Stimulated activated naive CD8-positive, alpha-beta T cell treated with anti-CD3 and anti-CD28 coated beads, Interleukin-15, amount 100 ng/mL, for 72 hours (primary cell): ENCODE results near the gene IFITM2.
"Not testable (repeated sequence)": the region's sequence is repeated elsewhere in the genome, so short reads cannot be mapped to it uniquely, and the experiment has no call there.

Experiments used
- ATAC-seq: fragments of 150-1000 bp; cut with Tn5 transposase; 2 replicates; pipeline ENCODE4 v1.10.0; 2021; ENCODE audit warnings: mild to moderate bottlenecking, moderate library complexity
- DNase-seq, 2 donors: peaks; one replicate each; pipeline ENCODE4 v3.0.0; 2021 to 2022
- H3K27ac Mint-ChIP-seq, 2 donors: one replicate each; pipeline ENCODE4 v1.8.0; 2022; ENCODE audit warnings: mild to moderate bottlenecking in 2 of 2, mixed read lengths in 2 of 2, moderate library complexity in 2 of 2
- H3K27me3 Mint-ChIP-seq: one replicate; pipeline ENCODE4 v1.8.0; 2022; ENCODE audit warnings: mixed read lengths
- H3K4me1 Mint-ChIP-seq: one replicate; pipeline ENCODE4 v1.8.0; 2022; ENCODE audit warnings: mild to moderate bottlenecking, mixed read lengths
- H3K4me3 Mint-ChIP-seq, 2 donors: one replicate each; pipeline ENCODE4 v1.8.0; 2022; ENCODE audit warnings: mild to moderate bottlenecking in 2 of 2, mixed read lengths in 2 of 2, moderate library complexity in 1 of 2
- H3K9me3 Mint-ChIP-seq, 2 donors: one replicate each; pipeline ENCODE4 v1.8.0; 2022; ENCODE audit warnings: mixed read lengths in 2 of 2

IFITM2 gene

GRCh38 chr11:308740-309665 lies 1.4 kb downstream of the IFITM2 start:
- DNase-seq, H3K27me3 Mint-ChIP-seq, H3K9me3 Mint-ChIP-seq: not testable (repeated sequence)
- ATAC-seq: peak; percentile 12
- H3K4me3 Mint-ChIP-seq: peak overlapping the region; percentile 84 to 96
- H3K4me1 Mint-ChIP-seq: peaks cover 66% of the 10 kb centered on the region
- H3K27ac Mint-ChIP-seq: peak overlapping the region; percentile 91 to 98

- H3K4me1 Mint-ChIP-seq: peaks cover 59% of the 10 kb centered on the region
- not testable (repeated sequence) for H3K9me3 Mint-ChIP-seq
- peak overlapping the region; percentile 84 to 96 for H3K4me3 Mint-ChIP-seq
Measured at GRCh38 chr11:309979-310572, 2.5 kb downstream of the IFITM2 start.

DNA sequence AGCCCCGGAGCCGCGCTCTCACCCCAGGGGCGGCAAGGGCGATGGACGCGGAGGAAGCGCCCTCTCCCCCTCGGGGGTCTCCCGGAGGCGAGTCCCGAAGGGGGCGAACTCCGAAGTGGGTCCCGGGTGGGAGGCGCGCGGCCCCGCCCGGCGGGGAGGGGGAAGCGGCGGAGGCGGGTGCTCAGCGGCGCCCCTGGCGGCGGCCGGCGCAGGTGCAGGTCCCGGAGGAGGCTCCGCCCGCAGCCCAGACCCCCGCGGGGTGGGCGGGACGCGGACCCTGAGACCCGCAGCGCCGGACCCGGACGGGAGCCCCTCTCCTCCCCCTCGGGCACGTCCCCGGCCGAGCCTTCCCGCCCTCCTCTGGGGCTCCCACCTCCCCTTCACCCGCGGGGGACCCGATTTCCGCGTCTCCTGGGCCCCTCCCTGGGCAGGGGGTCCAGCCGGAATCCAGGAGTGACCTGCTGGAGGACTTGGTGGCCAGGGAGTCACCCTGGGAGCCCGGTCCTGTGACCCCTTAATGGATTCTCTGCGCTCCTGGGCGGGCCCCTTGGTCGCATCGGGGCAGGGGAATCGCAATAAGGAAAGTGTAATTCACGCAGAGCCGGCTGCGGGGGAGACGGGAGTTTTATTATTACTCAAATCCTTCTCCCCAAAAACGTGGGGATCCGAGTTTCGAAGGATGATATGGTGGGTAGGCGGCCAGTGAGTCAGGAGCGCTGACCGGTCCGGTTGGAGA lies 3.6 kb downstream of the IFITM2 start:
- H3K9me3 Mint-ChIP-seq, H3K27me3 Mint-ChIP-seq: not testable (repeated sequence)
- Mint-ChIP-seq H3K27ac (peak overlapping the region in 1 of 2 donors; percentile 93), H3K4me1 (peaks cover 48% of the 10 kb centered on the region), H3K4me3 (peak overlapping the region; percentile 94 to 98)
- DNase-seq: peak in 1 of 2 donors; percentile 31
- ATAC-seq: peak; percentile 0

More at GRCh38 chr11:309979-310572, 2.5 kb downstream of the IFITM2 start:
- ATAC-seq, H3K27me3 Mint-ChIP-seq: not testable (repeated sequence)
- H3K27ac Mint-ChIP-seq: peak overlapping the region in 1 of 2 donors; percentile 91
- DNase-seq: peak in 1 of 2 donors; percentile 20

GRCh38 chr11:312092-312816 lies 4.6 kb downstream of the IFITM2 start:
- peak overlapping the region; percentile 93 to 97 for H3K27ac Mint-ChIP-seq
- H3K4me3 Mint-ChIP-seq: peak overlapping the region; percentile 94 to 98
- ATAC-seq (no peak), DNase-seq (peak in 1 of 2 donors; percentile 60)
- H3K4me1 Mint-ChIP-seq: peaks cover 48% of the 10 kb centered on the region
- no peaks in the 10 kb centered on the region for H3K27me3 Mint-ChIP-seq
- H3K9me3 Mint-ChIP-seq: no peaks in the 10 kb centered on the region

DNA sequence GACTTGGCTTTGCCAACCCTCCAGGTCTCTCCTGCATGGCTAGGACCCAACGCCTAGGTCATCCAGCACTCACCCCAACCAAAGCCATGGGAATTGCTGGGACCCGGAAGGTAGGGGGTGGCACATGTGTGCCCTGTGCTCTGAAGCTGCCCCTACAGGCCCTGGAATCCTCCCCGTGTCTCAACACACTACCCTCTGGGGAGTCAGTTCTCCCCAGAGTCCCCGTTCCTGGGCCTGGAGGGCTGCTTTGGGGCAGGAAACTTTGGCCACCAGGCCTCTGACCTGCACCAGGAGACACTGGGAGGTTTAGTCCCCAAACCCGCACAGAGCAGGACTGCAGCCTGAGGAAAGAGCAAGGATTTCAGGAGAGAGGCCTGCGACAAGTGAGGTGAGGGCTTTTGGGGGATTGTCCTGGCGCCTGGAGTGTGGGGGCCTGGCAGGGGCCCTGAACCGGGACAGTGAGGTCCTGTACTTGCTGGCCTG lies 5.7 kb downstream of the IFITM2 start:
- Mint-ChIP-seq H3K9me3 (no peaks in the 10 kb centered on the region), H3K4me1 (peaks cover 43% of the 10 kb centered on the region), H3K27me3 (no peaks in the 10 kb centered on the region), H3K27ac (peak overlapping the region; percentile 97 to 99), H3K4me3 (peak overlapping the region; percentile 94 to 98)
- ATAC-seq: no peak
- DNase-seq: peak; percentile 28 to 52

DNA sequence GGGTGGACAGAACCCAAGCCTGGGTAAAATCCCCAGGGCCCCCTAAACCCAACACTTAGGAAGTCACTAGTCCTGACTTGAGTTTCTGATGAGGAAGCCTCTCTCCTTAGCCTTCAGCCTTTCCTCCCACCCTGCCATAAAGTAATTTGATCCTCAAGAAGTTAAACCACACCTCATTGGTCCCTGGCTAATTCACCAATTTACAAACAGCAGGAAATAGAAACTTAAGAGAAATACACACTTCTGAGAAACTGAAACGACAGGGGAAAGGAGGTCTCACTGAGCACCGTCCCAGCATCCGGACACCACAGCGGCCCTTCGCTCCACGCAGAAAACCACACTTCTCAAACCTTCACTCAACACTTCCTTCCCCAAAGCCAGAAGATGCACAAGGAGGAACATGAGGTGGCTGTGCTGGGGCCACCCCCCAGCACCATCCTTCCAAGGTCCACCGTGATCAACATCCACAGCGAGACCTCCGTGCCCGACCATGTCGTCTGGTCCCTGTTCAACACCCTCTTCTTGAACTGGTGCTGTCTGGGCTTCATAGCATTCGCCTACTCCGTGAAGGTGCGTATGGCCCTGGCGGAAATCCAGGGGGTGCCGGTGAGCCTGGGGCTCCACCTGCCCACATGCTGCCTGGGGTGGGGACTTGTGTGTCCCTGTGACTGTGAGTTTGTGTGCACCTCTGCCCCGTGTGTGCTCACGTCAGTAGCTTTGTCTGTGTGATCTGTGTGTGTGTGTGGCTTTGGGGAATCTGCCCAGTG lies 6.4 kb downstream of the IFITM2 start, which contains the start of gene IFITM1:
TSS of gene IFITM1 (plus strand) at position 254 of the 767 bp plus-strand sequence. CDS start at position 385, 131 bp downstream.
- peak; percentile 62 for ATAC-seq

GRCh38 chr11:314554-314875 lies 6.9 kb downstream of the IFITM2 start:
- not testable (repeated sequence) for H3K27me3 Mint-ChIP-seq, DNase-seq, H3K9me3 Mint-ChIP-seq
- Mint-ChIP-seq H3K4me3 (peak overlapping the region; percentile 94 to 98), H3K4me1 (peaks cover 41% of the 10 kb centered on the region), H3K27ac (peak overlapping the region; percentile 97 to 99)
- peak; percentile 1 for ATAC-seq

More for the DNA sequence above, 6.4 kb downstream of the IFITM2 start, which contains the start of gene IFITM1:
- Mint-ChIP-seq H3K27ac (peak within 1 kb of the TSS; percentile 97 to 99), H3K4me3 (peak within 1 kb of the TSS; percentile 94 to 98), H3K27me3 (no peaks in the 10 kb centered on the region), H3K4me1 (peaks cover 43% of the 10 kb centered on the region), H3K9me3 (no peaks in the 10 kb centered on the region)
- DNase-seq: peak; percentile 72 to 87

DNA sequence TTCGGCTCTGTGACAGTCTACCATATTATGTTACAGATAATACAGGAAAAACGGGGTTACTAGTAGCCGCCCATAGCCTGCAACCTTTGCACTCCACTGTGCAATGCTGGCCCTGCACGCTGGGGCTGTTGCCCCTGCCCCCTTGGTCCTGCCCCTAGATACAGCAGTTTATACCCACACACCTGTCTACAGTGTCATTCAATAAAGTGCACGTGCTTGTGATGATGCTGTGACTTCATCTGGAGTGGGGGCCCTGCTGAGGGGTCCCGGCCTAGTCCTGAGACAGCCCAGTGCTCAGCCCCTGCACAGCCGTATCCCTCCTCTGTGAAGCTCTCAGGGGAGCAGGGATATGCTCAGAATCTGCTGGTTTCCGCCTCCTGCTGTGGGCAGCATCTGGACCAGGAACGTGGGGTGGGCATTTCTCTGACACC lies 7.5 kb downstream of the IFITM2 start:
- no peaks in the 10 kb centered on the region for H3K9me3 Mint-ChIP-seq
- H3K4me3 Mint-ChIP-seq: peak overlapping the region; percentile 94 to 98
- H3K27ac Mint-ChIP-seq: peak overlapping the region; percentile 87 to 97
- peaks cover 45% of the 10 kb centered on the region for H3K4me1 Mint-ChIP-seq
- no peaks in the 10 kb centered on the region for H3K27me3 Mint-ChIP-seq
- DNase-seq (peak; percentile 51 to 55), ATAC-seq (no peak)

DNA sequence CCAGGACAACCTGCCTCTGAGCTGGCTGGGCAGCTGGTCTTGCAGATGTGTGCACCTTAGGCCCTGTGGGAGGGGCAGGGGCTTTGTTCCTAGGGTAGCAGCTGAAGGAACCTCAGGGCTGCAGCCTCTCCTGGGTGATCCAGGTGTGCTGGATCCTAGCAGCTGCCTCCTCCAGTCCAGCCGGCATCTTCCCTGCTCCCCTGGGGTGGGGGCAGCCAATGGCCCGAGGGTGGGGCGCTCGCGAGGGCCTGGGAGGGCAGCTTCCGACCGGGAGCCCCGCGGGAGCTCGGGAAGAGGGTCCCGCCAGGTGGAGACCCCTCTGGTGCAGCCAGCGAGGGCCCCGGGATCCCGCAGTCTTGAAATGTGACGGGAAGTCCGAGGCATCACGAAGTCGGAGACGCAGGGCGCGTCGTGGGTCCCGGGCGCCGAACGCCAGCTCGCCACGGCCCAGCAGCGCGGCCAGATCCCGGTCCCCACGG lies 7.9 kb downstream of the IFITM2 start:
- peak overlapping the region; percentile 87 to 97 for H3K27ac Mint-ChIP-seq
- H3K4me1 Mint-ChIP-seq: peaks cover 50% of the 10 kb centered on the region
- H3K4me3 Mint-ChIP-seq: peak overlapping the region; percentile 94 to 98
- ATAC-seq (no peak), DNase-seq (peak in 1 of 2 donors; percentile 33)
- H3K9me3 Mint-ChIP-seq: no peaks in the 10 kb centered on the region
- no peaks in the 10 kb centered on the region for H3K27me3 Mint-ChIP-seq

DNA sequence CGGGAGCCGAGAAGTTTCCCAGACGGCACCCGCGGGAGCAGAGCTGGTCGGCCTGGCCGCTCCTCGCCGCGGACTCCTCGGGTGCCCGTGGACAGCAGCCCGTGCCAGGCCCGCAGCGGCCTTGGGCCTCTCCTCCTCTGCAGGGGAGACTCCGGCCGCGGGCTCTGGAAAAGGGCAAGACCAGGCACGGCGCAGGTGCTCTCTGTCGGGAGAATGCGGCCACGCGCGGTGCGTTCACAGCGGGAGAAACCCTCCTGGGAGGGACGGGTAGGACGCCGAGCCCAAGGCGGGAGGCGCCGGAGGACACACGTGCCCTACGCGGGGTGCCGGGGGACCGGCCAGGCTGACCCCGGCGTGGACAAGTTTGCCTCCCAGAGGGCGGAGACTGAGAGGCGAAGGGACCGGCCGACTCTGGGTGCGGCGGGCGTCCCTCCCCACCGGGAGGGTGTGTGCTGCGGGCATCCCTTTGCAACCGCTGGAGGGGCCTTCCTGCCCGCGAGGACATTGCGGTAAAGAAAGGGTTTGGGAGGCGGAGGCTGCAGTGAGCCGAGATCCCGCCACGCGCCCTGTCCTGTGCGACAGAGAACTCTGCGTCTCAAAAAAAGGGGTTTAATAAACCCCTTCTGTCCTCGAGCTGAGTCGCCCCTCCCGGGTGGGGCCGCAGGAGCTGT lies 8.6 kb downstream of the IFITM2 start:
- ATAC-seq (no peak), DNase-seq (peak; percentile 47 to 73)
- Mint-ChIP-seq H3K9me3 (no peaks in the 10 kb centered on the region), H3K4me1 (peaks cover 55% of the 10 kb centered on the region), H3K4me3 (peak overlapping the region; percentile 94 to 98), H3K27me3 (no peaks in the 10 kb centered on the region), H3K27ac (peak overlapping the region; percentile 96 to 97)

GRCh38 chr11:316891-317301 lies 9.3 kb downstream of the IFITM2 start:
- ATAC-seq (no peak), DNase-seq (no peak)
- Mint-ChIP-seq H3K27ac (peak overlapping the region; percentile 96 to 97), H3K9me3 (no peaks in the 10 kb centered on the region), H3K4me3 (peak overlapping the region; percentile 94 to 98), H3K27me3 (no peaks in the 10 kb centered on the region), H3K4me1 (peaks cover 52% of the 10 kb centered on the region)

- H3K4me1 Mint-ChIP-seq: peaks cover 48% of the 10 kb centered on the region
- not testable (repeated sequence) for H3K9me3 Mint-ChIP-seq, H3K27me3 Mint-ChIP-seq
- peak overlapping the region; percentile 92 to 97 for H3K27ac Mint-ChIP-seq
- DNase-seq (peak; percentile 24 to 50), ATAC-seq (peak; percentile 4)
- H3K4me3 Mint-ChIP-seq: peak overlapping the region; percentile 94 to 98
Measured at GRCh38 chr11:317668-318404, 10.2 kb downstream of the IFITM2 start.
